Eye (tissue), 1 donor: ENCODE data around the gene KDM4B.
A peak's percentile ranks its signal among the peaks of the same experiment; 100 is the strongest.
"Not testable (repeated sequence)": the region's sequence is repeated elsewhere in the genome, so short reads cannot be mapped to it uniquely, and the experiment has no call there.

ENCODE experiments used
- DNase-seq: peaks from one replicate; pipeline ENCODE4 v3.0.0-alpha.2; 2015

The KDM4B gene

GRCh38 chr19:4968462-4969291 is at the start of gene KDM4B:
KDM4B (plus strand) TSS chr19:4969113; CDS start chr19:5032891, 63,778 bp downstream.
- peak; percentile 99 for DNase-seq

- DNase-seq, result no peak
These were observed 46.2 kb upstream of the KDM4B start for GRCh38 chr19:4922530-4923275.

GRCh38 chr19:4923276-4923747 is 45.6 kb upstream of the KDM4B start:
- peak; percentile 60 for DNase-seq

- DNase-seq, result no peak
These were observed 39.7 kb upstream of the KDM4B start for GRCh38 chr19:4929186-4929585.

GRCh38 chr19:4930664-4931063 is 38.2 kb upstream of the KDM4B start:
- peak; percentile 22 for DNase-seq

GRCh38 chr19:4932711-4933110 is 36.2 kb upstream of the KDM4B start:
- no peak for DNase-seq

- no peak for DNase-seq
These were observed 35.4 kb upstream of the KDM4B start for GRCh38 chr19:4933528-4933927.

GRCh38 chr19:4935444-4935843 is 33.5 kb upstream of the KDM4B start:
- no peak for DNase-seq

- no peak for DNase-seq
These were observed 31.9 kb upstream of the KDM4B start for GRCh38 chr19:4937060-4937459.

GRCh38 chr19:4938461-4938860 is 30.5 kb upstream of the KDM4B start:
- DNase-seq, result not testable (repeated sequence)

- no peak for DNase-seq
These were observed 29.4 kb upstream of the KDM4B start for GRCh38 chr19:4939466-4939865.

- not testable (repeated sequence) for DNase-seq
These were observed 27.2 kb upstream of the KDM4B start for GRCh38 chr19:4941638-4942169.

GRCh38 chr19:4950650-4951049 is 18.3 kb upstream of the KDM4B start:
- not testable (repeated sequence) for DNase-seq

GRCh38 chr19:4951656-4952055 is 17.3 kb upstream of the KDM4B start:
- DNase-seq, result no peak

- no peak for DNase-seq
These were observed 16.0 kb upstream of the KDM4B start for GRCh38 chr19:4952945-4953344.

GRCh38 chr19:4954320-4955149 is 14.4 kb upstream of the KDM4B start:
- DNase-seq, result not testable (repeated sequence)

GRCh38 chr19:4955274-4955673 is 13.6 kb upstream of the KDM4B start:
- no peak for DNase-seq

GRCh38 chr19:4957981-4958380 is 10.9 kb upstream of the KDM4B start:
- no peak for DNase-seq

- no peak for DNase-seq
These were observed 6.8 kb upstream of the KDM4B start for GRCh38 chr19:4962085-4962619.

- no peak for DNase-seq
These were observed 3.9 kb upstream of the KDM4B start for GRCh38 chr19:4965061-4965460.

GRCh38 chr19:4966591-4966990 is 2.3 kb upstream of the KDM4B start:
- no peak for DNase-seq

- DNase-seq, result no peak
These were observed 1.0 kb upstream of the KDM4B start for GRCh38 chr19:4967738-4968461.
